HEK293 (cell line): ENCODE measurements around the gene TMPRSS6.

Experiments
- CTCF ChIA-PET: fragments of 350-600 bp; formaldehyde crosslinking; extraction: SDS; loops from one replicate; lab custom pipeline; 2021; ENCODE audit warnings: antibody characterized with exemption; lab: Yijun Ruan, JAX
- POLR2A ChIA-PET: fragments of 300-600 bp; formaldehyde crosslinking; extraction: SDS; loops from one replicate; lab custom pipeline; 2020; ENCODE audit warnings: antibody characterized with exemption, inconsistent platforms; lab: Yijun Ruan, JAX
- H3K27ac ChIP-seq: fragments of 200-500 bp; sonication (Bioruptor generic); 2 replicates; pipeline ENCODE4 v1.5.1; 2014; ENCODE audit warnings: low read depth, low read length, control low read depth, inconsistent platforms; ENCODE audit errors: extremely low read depth
- H3K36me3 ChIP-seq, 2 experiments: fragments of 200-500 bp in 1 of 2; sonication (Bioruptor generic) in 1 of 2; 1 replicate in 1 of 2; 2 replicates in 1 of 2; pipeline ENCODE4 v1.5.1; 2014 to 2017; ENCODE audit warnings: inconsistent platforms in 2 of 2, low read length in 2 of 2; ENCODE audit not compliant: control insufficient read depth in 2 of 2, insufficient read depth in 1 of 2
- H3K4me1 ChIP-seq: fragments of 200-500 bp; sonication (Bioruptor generic); 2 replicates; pipeline ENCODE4 v1.5.1; 2014; ENCODE audit warnings: mild to moderate bottlenecking, low read length, inconsistent platforms; ENCODE audit not compliant: control insufficient read depth, insufficient read depth
- H3K4me3 ChIP-seq: 2 replicates; pipeline ENCODE4 v1.5.1; 2011; ENCODE audit warnings: low read depth, mild to moderate bottlenecking, control low read depth, low read length, moderate library complexity
- H3K9me3 ChIP-seq: fragments of 200-500 bp; sonication (Bioruptor generic); 2 replicates; pipeline ENCODE4 v1.5.1; 2014; ENCODE audit warnings: low read depth, low read length, inconsistent platforms; ENCODE audit not compliant: control insufficient read depth, insufficient read depth
- ATF2 ChIP-seq: fragments of 450-650 bp; formaldehyde crosslinking; IDR thresholded peaks from 2 replicates; pipeline ENCODE4 v1.5.1; 2016; ENCODE audit warnings: missing biosample characterization, missing genetic modification characterization, low read depth
- CTCF ChIP-seq: fragments of 450-650 bp; formaldehyde crosslinking; IDR thresholded peaks from 2 replicates; pipeline ENCODE4 v1.5.1; 2016; ENCODE audit warnings: missing biosample characterization, missing genetic modification characterization
- HIC1 ChIP-seq: fragments of 450-650 bp; formaldehyde crosslinking; IDR thresholded peaks from 2 replicates; pipeline ENCODE4 v1.5.1; 2016; ENCODE audit warnings: missing biosample characterization, missing genetic modification characterization
- KLF1 ChIP-seq: fragments of 450-650 bp; formaldehyde crosslinking; IDR thresholded peaks from 2 replicates; pipeline ENCODE4 v1.5.1; 2016; ENCODE audit warnings: missing biosample characterization, missing genetic modification characterization
- OSR2 ChIP-seq: fragments of 450-650 bp; formaldehyde crosslinking; IDR thresholded peaks from 2 replicates; pipeline ENCODE4 v1.5.1; 2016; ENCODE audit warnings: missing biosample characterization, missing genetic modification characterization
- REST ChIP-seq: fragments of 450-650 bp; formaldehyde crosslinking; IDR thresholded peaks from 2 replicates; pipeline ENCODE4 v1.5.1; 2016; ENCODE audit warnings: missing biosample characterization, missing genetic modification characterization
- ZBTB26 ChIP-seq: fragments of 450-650 bp; formaldehyde crosslinking; optimal IDR thresholded peaks from 2 replicates; pipeline ENCODE3; 2016; ENCODE audit warnings: missing biosample characterization, mild to moderate bottlenecking, missing genetic modification characterization
- ZBTB6 ChIP-seq: fragments of 450-650 bp; formaldehyde crosslinking; IDR thresholded peaks from 2 replicates; pipeline ENCODE4 v1.5.1; 2017; ENCODE audit warnings: missing biosample characterization, missing genetic modification characterization
- ZNF23 ChIP-seq: fragments of 450-650 bp; formaldehyde crosslinking; IDR thresholded peaks from 2 replicates; pipeline ENCODE4 v1.5.1; 2016; ENCODE audit warnings: missing biosample characterization, missing genetic modification characterization, borderline replicate concordance
- ZNF24 ChIP-seq: fragments of 450-650 bp; formaldehyde crosslinking; IDR thresholded peaks from 2 replicates; pipeline ENCODE4 v1.5.1; 2016; ENCODE audit warnings: missing biosample characterization, missing genetic modification characterization
- ZNF394 ChIP-seq: fragments of 450-650 bp; formaldehyde crosslinking; IDR thresholded peaks from 2 replicates; pipeline ENCODE4 v1.5.1; 2016; ENCODE audit warnings: missing biosample characterization, missing genetic modification characterization, mild to moderate bottlenecking, moderate library complexity, borderline replicate concordance
- ZNF518A ChIP-seq: fragments of 450-650 bp; formaldehyde crosslinking; conservative IDR thresholded peaks from 2 replicates; pipeline ENCODE4 v1.5.1; 2016; ENCODE audit warnings: low read depth, missing biosample characterization, missing genetic modification characterization
- ZNF549 ChIP-seq: fragments of 450-650 bp; IDR thresholded peaks from 2 replicates; pipeline ENCODE4 v1.5.1; 2018; ENCODE audit warnings: missing biosample characterization, missing genetic modification characterization, mild to moderate bottlenecking, inconsistent platforms, moderate library complexity
- ZNF623 ChIP-seq: fragments of 450-650 bp; formaldehyde crosslinking; IDR thresholded peaks from 2 replicates; pipeline ENCODE4 v1.5.1; 2016; ENCODE audit warnings: missing biosample characterization, missing genetic modification characterization
- ZNF660 ChIP-seq: fragments of 450-650 bp; IDR thresholded peaks from 2 replicates; pipeline ENCODE4 v1.5.1; 2018; ENCODE audit warnings: missing biosample characterization, mild to moderate bottlenecking, missing genetic modification characterization

Gene TMPRSS6

GRCh38 chr22:37016134-37016910, 93.2 kb downstream of the TMPRSS6 start:
- ChIA-PET POLR2A (interaction anchor here (0.6 to 2.1 kb wide), 4 partner anchors 18 to 274 kb away, joined by 3 to 6 read pairs (median 4); partner anchors contain the start of gene IFT27), CTCF (interaction anchor here (0.5 to 1.2 kb wide), 6 partner anchors 8 to 642 kb away, joined by 3 to 5 read pairs (median 3); a partner anchor contains a TSS)
- peaks cover 0 to 22% of the 10 kb centered on the region in 2 experiments; a peak in 1 of 3 replicates for H3K36me3 ChIP-seq
- no peaks in the 10 kb centered on the region for H3K9me3 ChIP-seq
- no peaks in the 10 kb centered on the region for H3K4me1 ChIP-seq
- TF ChIP-seq KLF1, result peak; percentile 40; the same call in 1 of the 2 replicates
- TF ChIP-seq ZNF23 (tag by site-specific recombination), result no peak
- TF ChIP-seq OSR2 (tag by site-specific recombination), result no peak
- TF ChIP-seq HIC1, result no peak
- TF ChIP-seq ZNF623 (tag by site-specific recombination), result peak; percentile 43
- TF ChIP-seq ZNF24, result no peak
- no peak for TF ChIP-seq REST (tag by site-specific recombination)
- no peak for TF ChIP-seq ZBTB6 (tag by site-specific recombination)
- peak; percentile 13 for TF ChIP-seq ZBTB26 (tag by site-specific recombination)
- TF ChIP-seq ATF2, result no peak
- no peak for TF ChIP-seq ZNF660 (tag by site-specific recombination)
- no peak for TF ChIP-seq ZNF549 (tag by site-specific recombination)
- TF ChIP-seq ZNF518A, result no peak
- TF ChIP-seq CTCF, result no peak
- TF ChIP-seq ZNF394 (tag by site-specific recombination), result no peak
- H3K27ac ChIP-seq, result no peak overlapping the region
- H3K4me3 ChIP-seq, result no peak overlapping the region
